ENCODE results near the gene QKI. TPM values are rescaled to one million over a fixed set of nuclear protein-coding genes. Genes with fewer than 3 reads are reported as not detected.

The QKI gene
- total and polyA plus RNA-seq, 8 donors = 8.0 to 261 (median 32.2) TPM

DNA sequence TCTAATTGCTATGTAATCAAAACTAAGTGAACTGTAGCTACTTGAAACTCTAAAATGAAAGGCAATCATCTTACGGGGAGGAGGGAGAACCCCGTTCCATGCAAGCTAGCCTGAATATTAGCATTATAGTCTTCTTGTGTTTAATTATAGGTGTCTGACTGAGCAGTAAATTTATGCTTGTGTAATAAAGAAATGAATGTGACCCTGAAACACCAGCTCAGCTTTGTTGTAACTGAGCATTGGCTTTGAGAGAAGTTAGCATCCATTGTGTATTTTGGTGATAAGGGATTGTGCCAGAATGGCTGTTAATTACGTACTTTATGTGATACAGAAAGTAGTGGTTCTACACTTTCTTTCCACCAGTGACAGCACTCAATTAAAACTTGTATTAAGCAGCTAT, 86.9 kb downstream of the QKI start:
- no peak for DNase-seq
- no peak for TF ChIP-seq EP300 (IDR thresholded peaks at IDR 0.05)
- TF ChIP-seq, protein P1, sequence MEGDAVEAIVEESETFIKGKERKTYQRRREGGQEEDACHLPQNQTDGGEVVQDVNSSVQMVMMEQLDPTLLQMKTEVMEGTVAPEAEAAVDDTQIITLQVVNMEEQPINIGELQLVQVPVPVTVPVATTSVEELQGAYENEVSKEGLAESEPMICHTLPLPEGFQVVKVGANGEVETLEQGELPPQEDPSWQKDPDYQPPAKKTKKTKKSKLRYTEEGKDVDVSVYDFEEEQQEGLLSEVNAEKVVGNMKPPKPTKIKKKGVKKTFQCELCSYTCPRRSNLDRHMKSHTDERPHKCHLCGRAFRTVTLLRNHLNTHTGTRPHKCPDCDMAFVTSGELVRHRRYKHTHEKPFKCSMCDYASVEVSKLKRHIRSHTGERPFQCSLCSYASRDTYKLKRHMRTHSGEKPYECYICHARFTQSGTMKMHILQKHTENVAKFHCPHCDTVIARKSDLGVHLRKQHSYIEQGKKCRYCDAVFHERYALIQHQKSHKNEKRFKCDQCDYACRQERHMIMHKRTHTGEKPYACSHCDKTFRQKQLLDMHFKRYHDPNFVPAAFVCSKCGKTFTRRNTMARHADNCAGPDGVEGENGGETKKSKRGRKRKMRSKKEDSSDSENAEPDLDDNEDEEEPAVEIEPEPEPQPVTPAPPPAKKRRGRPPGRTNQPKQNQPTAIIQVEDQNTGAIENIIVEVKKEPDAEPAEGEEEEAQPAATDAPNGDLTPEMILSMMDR (IDR thresholded peaks at IDR 0.05) = no peak
- TF ChIP-seq POLR2AphosphoS5 (IDR thresholded peaks at IDR 0.05) = no peak
- no peak for TF ChIP-seq POLR2A (IDR thresholded peaks at IDR 0.05)
- H3K27ac ChIP-seq = no peak overlapping the region
- peaks cover 0 to 30% (median 16%) of the 10 kb centered on the region in 4 donors for H3K4me1 ChIP-seq
- no peak overlapping the region for H3K4me3 ChIP-seq
- no peaks in the 10 kb centered on the region for H3K27me3 ChIP-seq
- 57 to 68% (median 61%) methylated on average over 3 of the region's 3 CpGs for WGBS, 5 donors
- H3K36me3 ChIP-seq = no peaks in the 10 kb centered on the region
- intact Hi-C loops (cut with DNase I; ENCODE audit: low total_unique reads) = no loop called here
- peaks cover 0 to 8% (median 0%) of the 10 kb centered on the region in 4 donors for H3K9me3 ChIP-seq

DNA sequence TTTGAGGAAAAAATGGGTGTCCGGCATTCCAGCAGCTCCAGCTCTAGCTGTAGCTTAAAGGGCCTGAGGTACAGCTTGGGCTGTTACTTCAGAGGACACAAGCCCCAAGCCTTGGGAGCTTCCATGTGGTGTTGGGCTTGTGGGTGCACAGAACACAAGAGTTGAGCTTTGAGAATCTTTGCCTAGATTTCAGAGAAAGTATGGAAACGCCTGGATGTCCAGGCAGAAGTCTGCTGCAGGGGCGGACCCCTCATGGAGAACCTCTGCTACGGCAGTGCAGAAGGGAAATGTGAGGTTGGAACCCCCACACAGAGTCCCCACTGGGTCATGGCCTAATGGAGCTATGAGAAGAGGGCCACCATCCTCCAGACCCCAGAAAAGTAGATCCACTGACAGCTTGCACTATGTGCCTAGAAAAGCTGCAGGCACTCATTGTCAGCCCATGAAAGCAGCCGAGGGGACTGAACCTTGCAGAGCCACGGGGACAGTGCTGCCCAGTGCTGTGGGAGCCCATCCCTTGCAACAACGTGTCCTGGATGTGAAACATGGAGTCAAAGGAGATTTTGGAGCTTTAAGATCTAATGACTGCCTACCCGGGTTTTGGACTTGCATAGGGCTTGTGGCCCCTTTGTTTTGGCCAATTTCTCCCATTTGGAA, 90.6 kb downstream of the QKI start:
- Histone ChIP-seq H3K4me1 (peaks cover 0 to 23% (median 10%) of the 10 kb centered on the region in 4 donors), H3K27me3 (no peaks in the 10 kb centered on the region), H3K27ac (no peak overlapping the region), H3K36me3 (peaks cover 0 to 11% (median 0%) of the 10 kb centered on the region in 4 donors), H3K9me3 (peaks cover 0 to 24% (median 10%) of the 10 kb centered on the region in 4 donors), H3K4me3 (no peak overlapping the region)
- no peak for DNase-seq
- intact Hi-C loops (cut with DNase I; ENCODE audit: low total_unique reads) = no loop called here
- 85 to 95% (median 88%) methylated on average over 8 of the region's 8 CpGs for WGBS, 5 donors
- TF ChIP-seq EP300 (IDR thresholded peaks at IDR 0.05) (no peak), POLR2A (IDR thresholded peaks at IDR 0.05) (no peak)
- TF ChIP-seq, protein P1 (IDR thresholded peaks at IDR 0.05) = no peak

DNA sequence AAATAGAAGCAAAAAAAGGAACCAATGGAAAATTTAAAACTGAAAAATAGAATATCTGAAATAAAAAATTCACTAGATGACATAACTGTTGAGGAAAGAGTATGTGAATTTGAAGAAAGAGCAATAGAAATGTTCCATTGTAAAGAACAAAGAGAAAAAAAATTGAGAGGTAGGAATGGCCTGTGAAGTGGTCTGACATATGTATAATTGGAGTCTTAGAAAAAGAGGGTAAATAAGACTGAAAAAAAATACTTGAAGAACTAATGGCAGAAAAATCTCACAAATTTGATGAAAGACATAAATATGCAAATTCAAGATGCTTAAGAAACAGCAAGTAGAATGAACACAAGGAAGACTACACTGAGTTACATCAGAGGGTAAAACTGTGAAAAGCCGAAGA, 93.4 kb downstream of the QKI start:
- intact Hi-C loops (cut with DNase I; ENCODE audit: low total_unique reads) = no loop called here
- peaks cover 0 to 12% (median 4%) of the 10 kb centered on the region in 4 donors for H3K4me1 ChIP-seq
- peaks cover 0 to 11% (median 0%) of the 10 kb centered on the region in 4 donors for H3K36me3 ChIP-seq
- H3K4me3 ChIP-seq = no peak overlapping the region
- H3K9me3 ChIP-seq = peaks cover 0 to 24% (median 10%) of the 10 kb centered on the region in 4 donors
- 93 to 98% (median 97%) methylated on average over 1 of the region's 1 CpG for WGBS, 5 donors
- H3K27me3 ChIP-seq = no peaks in the 10 kb centered on the region
- no peak for TF ChIP-seq EP300 (IDR thresholded peaks at IDR 0.05)
- TF ChIP-seq POLR2AphosphoS5 (IDR thresholded peaks at IDR 0.05) = no peak
- TF ChIP-seq, protein P1 (IDR thresholded peaks at IDR 0.05) = no peak
- no peak for TF ChIP-seq POLR2A (IDR thresholded peaks at IDR 0.05)
- no peak for DNase-seq
- no peak overlapping the region for H3K27ac ChIP-seq

DNA sequence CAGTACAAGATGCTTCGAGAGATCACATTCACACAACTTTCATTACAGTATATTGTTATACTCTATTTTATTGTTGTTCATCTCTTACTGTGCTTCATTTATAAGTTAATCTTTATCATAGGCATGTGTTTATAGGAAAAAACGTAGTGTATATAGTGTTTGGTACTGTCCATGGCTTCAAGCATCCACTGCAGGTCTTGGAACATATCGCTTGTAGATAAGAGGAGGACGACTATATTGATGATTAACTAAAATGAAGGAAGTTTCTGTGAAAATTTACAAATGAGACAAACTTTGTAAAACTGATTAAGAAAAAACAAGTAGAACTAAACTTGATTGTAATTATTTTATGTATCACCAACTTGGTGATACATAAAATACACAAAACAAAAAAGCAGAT, 98.5 kb downstream of the QKI start:
- no peak overlapping the region for H3K27ac ChIP-seq
- TF ChIP-seq POLR2A (IDR thresholded peaks at IDR 0.05) = no peak
- TF ChIP-seq, protein P1 (IDR thresholded peaks at IDR 0.05) = no peak
- TF ChIP-seq EP300 (IDR thresholded peaks at IDR 0.05) = no peak
- TF ChIP-seq POLR2AphosphoS5 (IDR thresholded peaks at IDR 0.05) = no peak
- peaks cover 0 to 7% (median 3%) of the 10 kb centered on the region in 4 donors for H3K9me3 ChIP-seq
- no peak overlapping the region for H3K4me3 ChIP-seq
- H3K36me3 ChIP-seq = no peaks in the 10 kb centered on the region
- intact Hi-C loops (cut with DNase I; ENCODE audit: low total_unique reads) = no loop called here
- 49 to 67% (median 58%) methylated on average over 4 of the region's 4 CpGs for WGBS, 5 donors
- no peak for DNase-seq
- H3K4me1 ChIP-seq = peaks cover 0 to 29% (median 17%) of the 10 kb centered on the region in 4 donors
- no peaks in the 10 kb centered on the region for H3K27me3 ChIP-seq
